ENCODE results near the gene OR2B2. TPM values are rescaled to one million over a fixed set of nuclear protein-coding genes. Genes with fewer than 3 reads are reported as not detected.

Gene OR2B2
- total RNA-seq, 1 donor from 2014 or later = not detected

GRCh38 chr6:27863962-27864905 is 48.0 kb downstream of the OR2B2 start:
- H3K36me3 Mint-ChIP-seq (ENCODE audit: low read depth) = peaks cover 7% of the 10 kb centered on the region
- peak; percentile 31 for DNase-seq
- H3K4me1 Mint-ChIP-seq = peaks cover 48% of the 10 kb centered on the region

DNA sequence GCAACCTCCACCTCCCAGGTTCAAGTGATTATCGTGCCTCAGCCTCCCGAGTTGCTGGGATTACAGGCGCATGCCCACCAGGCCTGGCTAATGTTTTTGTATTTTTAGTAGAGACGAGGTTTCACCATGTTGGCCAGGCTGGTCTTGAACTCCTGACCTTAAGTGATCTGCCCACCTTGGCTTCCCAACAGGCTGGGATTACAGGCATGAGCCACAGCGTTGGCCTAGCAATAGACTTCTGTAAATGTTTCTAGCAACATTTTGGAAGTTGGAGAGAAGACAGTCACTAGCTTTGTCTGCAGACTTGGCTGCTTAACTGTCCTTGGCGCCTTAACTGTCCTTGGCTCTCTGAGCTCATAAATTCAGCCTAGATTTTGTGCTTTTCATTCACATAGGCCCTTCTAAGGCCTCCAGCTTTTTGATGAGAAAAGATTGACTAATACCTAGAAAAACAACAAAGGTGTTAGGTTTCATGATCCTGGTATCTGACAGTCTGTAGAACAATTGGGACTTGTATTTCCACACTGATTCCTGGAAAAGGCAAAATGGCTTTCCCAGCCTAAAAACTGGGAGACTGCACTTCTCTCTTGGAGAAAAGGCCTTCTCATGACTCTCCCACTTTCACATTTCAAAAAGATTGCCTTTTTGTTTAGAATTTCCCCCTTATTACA is 49.7 kb downstream of the OR2B2 start:
- H3K4me1 Mint-ChIP-seq = peaks cover 42% of the 10 kb centered on the region
- no peak for ATAC-seq (ENCODE audit: low read depth)
- peaks cover 7% of the 10 kb centered on the region for H3K36me3 Mint-ChIP-seq (ENCODE audit: low read depth)
- ChIA-PET POLR2A (interaction anchor here (5.3 to 16.6 kb wide), 3 partner anchors 11 to 1705 kb away, joined by 82 to 1167 read pairs (median 136); a partner anchor contains a TSS), CTCF (no interaction called here)
- TF ChIP-seq, protein P1, sequence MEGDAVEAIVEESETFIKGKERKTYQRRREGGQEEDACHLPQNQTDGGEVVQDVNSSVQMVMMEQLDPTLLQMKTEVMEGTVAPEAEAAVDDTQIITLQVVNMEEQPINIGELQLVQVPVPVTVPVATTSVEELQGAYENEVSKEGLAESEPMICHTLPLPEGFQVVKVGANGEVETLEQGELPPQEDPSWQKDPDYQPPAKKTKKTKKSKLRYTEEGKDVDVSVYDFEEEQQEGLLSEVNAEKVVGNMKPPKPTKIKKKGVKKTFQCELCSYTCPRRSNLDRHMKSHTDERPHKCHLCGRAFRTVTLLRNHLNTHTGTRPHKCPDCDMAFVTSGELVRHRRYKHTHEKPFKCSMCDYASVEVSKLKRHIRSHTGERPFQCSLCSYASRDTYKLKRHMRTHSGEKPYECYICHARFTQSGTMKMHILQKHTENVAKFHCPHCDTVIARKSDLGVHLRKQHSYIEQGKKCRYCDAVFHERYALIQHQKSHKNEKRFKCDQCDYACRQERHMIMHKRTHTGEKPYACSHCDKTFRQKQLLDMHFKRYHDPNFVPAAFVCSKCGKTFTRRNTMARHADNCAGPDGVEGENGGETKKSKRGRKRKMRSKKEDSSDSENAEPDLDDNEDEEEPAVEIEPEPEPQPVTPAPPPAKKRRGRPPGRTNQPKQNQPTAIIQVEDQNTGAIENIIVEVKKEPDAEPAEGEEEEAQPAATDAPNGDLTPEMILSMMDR (IDR thresholded peaks at IDR 0.05) = no peak
- no peak overlapping the region for H3K27ac Mint-ChIP-seq
- no peaks in the 10 kb centered on the region for H3K9me3 Mint-ChIP-seq
- H3K27me3 Mint-ChIP-seq = no peaks in the 10 kb centered on the region
- DNase-seq = no peak
- intact Hi-C loops (cut with micrococcal nuclease) = loop anchor here (10.0 kb wide), 1 partner anchor 1268 kb away; the partner anchor contains the start of gene ABT1
- H3K4me3 Mint-ChIP-seq = no peak overlapping the region

More at GRCh38 chr6:27863962-27864905, 48.0 kb downstream of the OR2B2 start:
- peak overlapping the region; percentile 99 for H3K27ac Mint-ChIP-seq
- ATAC-seq (ENCODE audit: low read depth) = no peak
- intact Hi-C loops (cut with micrococcal nuclease) = loop anchor here (10.0 kb wide), 1 partner anchor 1269 kb away; the partner anchor contains the start of gene ABT1
- CTCF ChIA-PET = interaction anchor here (0.7 to 6.5 kb wide), 4 partner anchors 8 to 686 kb away, joined by 3 to 42 read pairs (median 8); a partner anchor contains a TSS
- TF ChIP-seq, protein P1 (IDR thresholded peaks at IDR 0.05) = no peak
- POLR2A ChIA-PET = interaction anchor here (0.5 to 16.6 kb wide), 54 partner anchors 9 to 1885 kb away, joined by 3 to 1167 read pairs (median 9); partner anchors contain the start of gene ZSCAN26
- no peaks in the 10 kb centered on the region for H3K27me3 Mint-ChIP-seq
- no peaks in the 10 kb centered on the region for H3K9me3 Mint-ChIP-seq
- H3K4me3 Mint-ChIP-seq = peak overlapping the region; percentile 98

DNA sequence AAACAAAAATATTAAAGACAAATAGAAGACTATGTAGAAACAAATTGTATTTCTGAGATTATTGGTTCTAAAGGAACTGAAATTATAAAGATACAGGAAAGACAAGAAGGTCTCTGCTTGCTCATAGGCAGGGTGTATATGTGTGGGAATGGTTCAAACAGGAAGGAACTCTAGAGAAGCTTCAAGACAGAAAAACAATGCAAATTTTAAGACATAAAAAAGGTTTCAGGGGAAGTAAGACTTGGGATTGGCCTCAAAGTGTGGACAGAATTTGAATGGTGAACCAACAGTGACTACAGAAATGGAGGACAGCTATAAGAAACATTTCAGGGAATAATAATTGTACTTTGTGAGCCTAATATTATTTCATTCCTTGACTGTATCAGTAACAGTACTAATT is 50.3 kb downstream of the OR2B2 start:
- H3K36me3 Mint-ChIP-seq (ENCODE audit: low read depth) = peaks cover 7% of the 10 kb centered on the region
- ATAC-seq (ENCODE audit: low read depth) (no peak), DNase-seq (no peak)
- POLR2A ChIA-PET = interaction anchor here (1.4 to 16.6 kb wide), 3 partner anchors 12 to 29 kb away, joined by 16 to 1167 read pairs (median 82); a partner anchor contains a TSS
- intact Hi-C loops (cut with micrococcal nuclease) = loop anchor here (10.0 kb wide), 1 partner anchor 1267 kb away; the partner anchor contains the start of gene ABT1
- no peaks in the 10 kb centered on the region for H3K9me3 Mint-ChIP-seq
- H3K27me3 Mint-ChIP-seq = no peaks in the 10 kb centered on the region
- no peak overlapping the region for H3K4me3 Mint-ChIP-seq
- H3K27ac Mint-ChIP-seq = no peak overlapping the region
- H3K4me1 Mint-ChIP-seq = peaks cover 36% of the 10 kb centered on the region
- CTCF ChIA-PET = no interaction called here
- TF ChIP-seq, protein P1 (IDR thresholded peaks at IDR 0.05) = no peak

DNA sequence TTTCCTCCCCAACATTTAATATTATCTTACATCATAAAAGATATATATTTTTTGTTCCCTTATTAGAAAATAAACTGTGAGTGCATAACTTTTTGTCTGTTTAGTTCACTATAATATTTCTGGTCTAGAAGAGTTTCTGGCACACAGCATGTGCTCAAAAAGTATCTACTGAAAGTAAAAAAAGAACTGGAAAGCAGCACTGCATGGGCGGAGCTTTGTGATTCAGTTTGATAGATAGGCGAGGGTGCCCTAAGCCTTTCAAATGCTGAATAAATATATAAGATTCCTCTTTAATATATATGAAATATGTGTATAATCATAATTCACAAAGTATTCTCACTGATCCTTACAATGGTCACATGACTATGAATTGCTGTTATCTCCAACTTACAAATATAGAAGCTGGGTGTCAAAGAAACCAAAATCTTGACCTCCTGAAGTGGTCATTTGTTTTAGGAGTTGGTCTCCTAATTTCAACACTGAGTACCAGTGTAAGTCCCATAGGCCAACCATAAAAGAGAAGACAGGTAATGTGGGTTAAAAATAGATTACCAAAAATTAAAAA is 50.8 kb downstream of the OR2B2 start:
- ATAC-seq (ENCODE audit: low read depth) = no peak
- Mint-ChIP-seq H3K27ac (no peak overlapping the region), H3K4me1 (peaks cover 31% of the 10 kb centered on the region), H3K36me3 (ENCODE audit: low read depth) (peaks cover 7% of the 10 kb centered on the region), H3K4me3 (no peak overlapping the region), H3K27me3 (no peaks in the 10 kb centered on the region), H3K9me3 (no peaks in the 10 kb centered on the region)
- CTCF ChIA-PET = no interaction called here
- POLR2A ChIA-PET = interaction anchor here (1.4 to 16.6 kb wide), 3 partner anchors 12 to 29 kb away, joined by 16 to 1167 read pairs (median 82); a partner anchor contains a TSS
- intact Hi-C loops (cut with micrococcal nuclease) = loop anchor here (10.0 kb wide), 1 partner anchor 1267 kb away; the partner anchor contains the start of gene ABT1
- DNase-seq = no peak
- TF ChIP-seq, protein P1 (IDR thresholded peaks at IDR 0.05) = no peak

Other genes starting within 250 kb of the OR2B2 start
- gene OR2B6, start 44.8 kb upstream of the OR2B2 start, total RNA-seq = not detected in 2 replicates
- gene ZNF165, start 168.2 kb upstream of the OR2B2 start, total RNA-seq = 6.0 and 6.3 TPM in 2 replicates
- 10.6 and 12.6 TPM in 2 replicates for gene ZSCAN16, start 212.2 kb upstream of the OR2B2 start, total RNA-seq
- 38.9 and 40.2 TPM in 2 replicates for gene ZKSCAN8, start 229.5 kb upstream of the OR2B2 start, total RNA-seq

Data from activated B cell treated with CpG ODN at 0.5 μM for 24 hours (primary cell).